HepG2 (cell line): ENCODE data around the gene DSG4. TPM values are rescaled to one million over a fixed set of nuclear protein-coding genes. Genes with fewer than 3 reads are reported as not detected.

Experiments
- ATAC-seq: fragments of 200-7000 bp; cut with Tn5 transposase; 3 replicates; pipeline ENCODE4 v1.9.1; 2020; ENCODE audit warnings: mild to moderate bottlenecking, moderate library complexity
- Bru-seq: library from RNA; stranded (reverse); fragments of 400-500 nt; gene quantifications from one replicate; lab custom pipeline; 2021; lab: Mats Ljungman, UMichigan
- BruChase-seq, 2 experiments: library from RNA; stranded (reverse); fragments of 400-500 nt; gene quantifications; one replicate each; lab custom pipeline; 2021; lab: Mats Ljungman, UMichigan
- BruUV-seq: library from RNA; stranded (reverse); fragments of 400-500 nt; replicated peaks from 2 replicates; lab custom pipeline; 2021; lab: Mats Ljungman, UMichigan
- CTCF ChIA-PET: fragments of 300-600 bp; formaldehyde crosslinking; extraction: SDS; loops from one replicate; lab custom pipeline; 2021; ENCODE audit warnings: low total read pairs, inconsistent platforms, low intra/inter-chr PET ratio; lab: Yijun Ruan, JAX
- POLR2A ChIA-PET: fragments of 350-600 bp; sonication (Branson Sonifier 250); formaldehyde crosslinking; loops from one replicate; lab custom pipeline; 2020; ENCODE audit warnings: antibody characterized with exemption, inconsistent platforms; lab: Yijun Ruan, JAX
- DNase-seq: peaks from one replicate; pipeline ENCODE4 v3.0.0-alpha.2; 2015; ENCODE audit warnings: low spot score
- FAIRE-seq: peaks from 3 replicates; lab custom pipeline; 2011; peaks lifted over from hg19 to GRCh38; lab: Jason Lieb, UNC
- H2AFZ ChIP-seq: one replicate; pipeline ENCODE4 v1.6.1; 2011; ENCODE audit warnings: low read length, inconsistent platforms
- H3K27ac ChIP-seq: fragments of 300-600 bp; 3 replicates; pipeline ENCODE4 v1.8.0; 2011; ENCODE audit warnings: mixed run types, mild to moderate bottlenecking, mixed read lengths, low read length, inconsistent platforms; ENCODE audit not compliant: insufficient read depth; ENCODE audit errors: extremely low read length
- H3K27me3 ChIP-seq, 2 experiments: fragments of 200-600 bp in 1 of 2; 2 replicates in 1 of 2; 3 replicates in 1 of 2; pipeline versions ENCODE4 v1.6.0 to v1.8.0; 2011; ENCODE audit warnings: low read length in 2 of 2, mild to moderate bottlenecking in 2 of 2, moderate library complexity in 2 of 2, inconsistent platforms in 1 of 2; ENCODE audit not compliant: insufficient read depth in 2 of 2, control insufficient read depth in 1 of 2
- H3K36me3 ChIP-seq, 2 experiments: fragments of 200-600 bp in 1 of 2; replicated peaks in 1 of 2; 2 replicates in 1 of 2; 3 replicates in 1 of 2; pipeline versions ENCODE4 v1.5.1 to v1.8.0; 2011; ENCODE audit warnings: low read length in 2 of 2, inconsistent platforms in 1 of 2; ENCODE audit not compliant: insufficient read depth in 2 of 2, control insufficient read depth in 1 of 2
- H3K4me1 ChIP-seq: 2 replicates; pipeline ENCODE4 v1.5.1; 2012; ENCODE audit warnings: low read length, inconsistent platforms; ENCODE audit not compliant: insufficient read depth
- H3K4me2 ChIP-seq: 2 replicates; pipeline ENCODE4 v1.6.0; 2011; ENCODE audit warnings: low read depth, low read length, inconsistent platforms
- H3K4me3 ChIP-seq, 3 experiments: fragments of 200-600 bp in 1 of 3; sonication (generic), shearing (Covaris generic) in 1 of 3; replicated peaks in 1 of 3; 2 replicates each; pipeline ENCODE4 v1.5.1; 2011 to 2016; ENCODE audit warnings: low read length in 3 of 3, inconsistent platforms in 2 of 3, low read depth in 2 of 3, mild to moderate bottlenecking in 2 of 3, control low read depth in 1 of 3, mixed read lengths in 1 of 3; ENCODE audit not compliant: insufficient read depth in 1 of 3
- H3K79me2 ChIP-seq: one replicate; pipeline ENCODE4 v1.6.1; 2011; ENCODE audit warnings: low read length, inconsistent platforms; ENCODE audit not compliant: insufficient read depth
- H3K9ac ChIP-seq: 2 replicates; pipeline ENCODE4 v1.6.0; 2011; ENCODE audit warnings: mild to moderate bottlenecking, low read depth, low read length, inconsistent platforms; ENCODE audit not compliant: insufficient read depth
- H3K9me3 ChIP-seq: 2 replicates; pipeline ENCODE4 v1.5.1; 2012; ENCODE audit warnings: mild to moderate bottlenecking, low read length
- H4K20me1 ChIP-seq: 2 replicates; pipeline ENCODE4 v1.6.0; 2011; ENCODE audit warnings: inconsistent platforms, mild to moderate bottlenecking, low read length, moderate library complexity; ENCODE audit not compliant: insufficient read depth
- FOSL1 ChIP-seq: sonication (generic); formaldehyde crosslinking; IDR thresholded peaks from 2 replicates; pipeline ENCODE4 v1.9.0; 2021; ENCODE audit warnings: missing genetic modification reagents, borderline replicate concordance
- GATAD2A ChIP-seq: IDR thresholded peaks from 2 replicates; pipeline ENCODE4 v1.6.1; 2016
- RBFOX2 ChIP-seq: fragments of 200-400 bp; formaldehyde crosslinking; IDR thresholded peaks from 2 replicates; pipeline ENCODE4 v1.6.1; 2017; ENCODE audit warnings: low read depth, mild to moderate bottlenecking, low read length
- TEAD3 ChIP-seq: optimal IDR thresholded peaks from 2 replicates; pipeline ENCODE3; 2016; ENCODE audit warnings: borderline replicate concordance
- ZNF510 ChIP-seq: sonication (generic); formaldehyde crosslinking; IDR thresholded peaks from 2 replicates; pipeline ENCODE4 v1.4.0; 2020; ENCODE audit warnings: low read depth, mild to moderate bottlenecking, missing genetic modification reagents
- ZNF543 ChIP-seq: sonication (generic); formaldehyde crosslinking; IDR thresholded peaks from 2 replicates; pipeline ENCODE4 v1.4.0; 2020; ENCODE audit warnings: mild to moderate bottlenecking, missing genetic modification reagents
- WGBS: methylation state at CpG from one replicate; pipeline ENCODE4 v1.1.6; 2017; ENCODE audit warnings: low lambda C conversion rate; 5-methylcytosine and 5-hydroxymethylcytosine counted together
- in situ Hi-C: cut with HindIII; loops from 2 replicates; pipeline ENCODE4 v1.10.0; 2017; ENCODE audit warnings: low pct_unique_long_range_greater_than_20kb; ENCODE audit not compliant: extremely low pct_ligation_motif_present
- intact Hi-C: fragments of 100-400 bp; cut with micrococcal nuclease; formaldehyde crosslinking; loops from one replicate; pipeline ENCODE4 v1.10.0; 2022; ENCODE audit not compliant: unreplicated experiment
- long read RNA-seq, 2 experiments: library from RNA in 1 of 2; library from polyadenylated mRNA in 1 of 2; stranded (forward) in 1 of 2; unstranded in 1 of 2; transcript quantifications; one replicate each; pipeline ENCODE4 v2.0.0, GENCODE V29; 2019 to 2022
- polyA minus RNA-seq, 3 experiments: library from RNA; depleted of rRNA, polyadenylated mRNA; stranded (reverse); fragments of >200 nt; gene quantifications; 2 replicates each; pipeline ENCODE4 v1.2.3, GENCODE V29; 2011; ENCODE audit warnings: low replicate concordance in 1 of 3
- polyA plus RNA-seq, 8 experiments: library from polyadenylated mRNA; depleted of rRNA in 3 of 8; stranded (reverse) in 7 of 8; unstranded in 1 of 8; fragments of >200 nt; fragmentation: Illumina TruSeq in 4 of 8; extraction: Trizol in 4 of 8; gene quantifications; 2 replicates each; pipeline versions ENCODE4 v1.2.1 to v1.2.3, GENCODE V29; 2011 to 2016; ENCODE audit warnings: low read depth in 4 of 8, missing spikeins in 1 of 8, mixed read lengths in 1 of 8; ENCODE audit not compliant: insufficient read depth in 1 of 8
- total RNA-seq, 5 experiments: library from RNA; depleted of rRNA; stranded (reverse); fragments of >200 nt; fragmentation: Illumina TruSeq; extraction: Trizol; gene quantifications; 2 replicates each; pipeline ENCODE4 v1.2.3, GENCODE V29; 2016; ENCODE audit warnings: low read depth in 1 of 5
- TF ChIP-seq, protein P1 (sequence below): sonication (generic); formaldehyde crosslinking; conservative IDR thresholded peaks from 2 replicates; pipeline ENCODE4 v1.8.0; 2022; ENCODE audit warnings: mild to moderate bottlenecking, moderate library complexity, missing genetic modification reagents

DSG4 gene, protein sequence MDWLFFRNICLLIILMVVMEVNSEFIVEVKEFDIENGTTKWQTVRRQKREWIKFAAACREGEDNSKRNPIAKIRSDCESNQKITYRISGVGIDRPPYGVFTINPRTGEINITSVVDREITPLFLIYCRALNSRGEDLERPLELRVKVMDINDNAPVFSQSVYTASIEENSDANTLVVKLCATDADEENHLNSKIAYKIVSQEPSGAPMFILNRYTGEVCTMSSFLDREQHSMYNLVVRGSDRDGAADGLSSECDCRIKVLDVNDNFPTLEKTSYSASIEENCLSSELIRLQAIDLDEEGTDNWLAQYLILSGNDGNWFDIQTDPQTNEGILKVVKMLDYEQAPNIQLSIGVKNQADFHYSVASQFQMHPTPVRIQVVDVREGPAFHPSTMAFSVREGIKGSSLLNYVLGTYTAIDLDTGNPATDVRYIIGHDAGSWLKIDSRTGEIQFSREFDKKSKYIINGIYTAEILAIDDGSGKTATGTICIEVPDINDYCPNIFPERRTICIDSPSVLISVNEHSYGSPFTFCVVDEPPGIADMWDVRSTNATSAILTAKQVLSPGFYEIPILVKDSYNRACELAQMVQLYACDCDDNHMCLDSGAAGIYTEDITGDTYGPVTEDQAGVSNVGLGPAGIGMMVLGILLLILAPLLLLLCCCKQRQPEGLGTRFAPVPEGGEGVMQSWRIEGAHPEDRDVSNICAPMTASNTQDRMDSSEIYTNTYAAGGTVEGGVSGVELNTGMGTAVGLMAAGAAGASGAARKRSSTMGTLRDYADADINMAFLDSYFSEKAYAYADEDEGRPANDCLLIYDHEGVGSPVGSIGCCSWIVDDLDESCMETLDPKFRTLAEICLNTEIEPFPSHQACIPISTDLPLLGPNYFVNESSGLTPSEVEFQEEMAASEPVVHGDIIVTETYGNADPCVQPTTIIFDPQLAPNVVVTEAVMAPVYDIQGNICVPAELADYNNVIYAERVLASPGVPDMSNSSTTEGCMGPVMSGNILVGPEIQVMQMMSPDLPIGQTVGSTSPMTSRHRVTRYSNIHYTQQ
- total RNA-seq (2016; rRNA removed; fragmentation: Illumina TruSeq; extraction: Trizol): not detected in 2 replicates
- total RNA-seq (2016; cell fraction: cytosol; rRNA removed; fragmentation: Illumina TruSeq; extraction: Trizol; ENCODE audit: low read depth): not detected in 2 replicates
- total RNA-seq (2016; cell fraction: insoluble cytoplasmic fraction; rRNA removed; fragmentation: Illumina TruSeq; extraction: Trizol): not detected in 2 replicates
- total RNA-seq (2016; cell fraction: membrane; rRNA removed; fragmentation: Illumina TruSeq; extraction: Trizol): not detected in 2 replicates
- total RNA-seq (2016; cell fraction: nucleus; rRNA removed; fragmentation: Illumina TruSeq; extraction: Trizol): not detected in 2 replicates
- 0.04 and 0.07 TPM in 2 replicates for polyA plus RNA-seq (2011; rRNA removed)
- polyA plus RNA-seq (2011; cell fraction: cytosol; rRNA removed): 0.01 and 0.03 TPM in 2 replicates
- polyA plus RNA-seq (2011; cell fraction: nucleus; rRNA removed): 0.03 and 0.05 TPM in 2 replicates
- 0.19 and 0.29 TPM in 2 replicates for polyA plus RNA-seq (2012)
- not detected in 2 replicates for polyA plus RNA-seq (2016; cell fraction: cytosol; fragmentation: Illumina TruSeq; extraction: Trizol; ENCODE audit: low read depth)
- polyA plus RNA-seq (2016; cell fraction: insoluble cytoplasmic fraction; fragmentation: Illumina TruSeq; extraction: Trizol; ENCODE audit: low read depth): not detected in 2 replicates
- not detected in 2 replicates for polyA plus RNA-seq (2016; cell fraction: membrane; fragmentation: Illumina TruSeq; extraction: Trizol; ENCODE audit: low read depth)
- not detected in 2 replicates for polyA plus RNA-seq (2016; cell fraction: nucleus; fragmentation: Illumina TruSeq; extraction: Trizol; ENCODE audit: insufficient read depth, low read depth)
- polyA minus RNA-seq (2011; rRNA and poly(A)+ RNA removed; ENCODE audit: low replicate concordance): not detected in 2 replicates
- polyA minus RNA-seq (2011; cell fraction: cytosol; rRNA and poly(A)+ RNA removed): not detected in 2 replicates
- 0.12 TPM in 1 of 2 replicates, not detected in the other for polyA minus RNA-seq (2011; cell fraction: nucleus; rRNA and poly(A)+ RNA removed)
- Bru-seq, nascent RNA: percentile 7 among the genes with signal in this experiment
- BruChase-seq, experiment 1, labeled RNA remaining after a 6-hour chase: percentile 6 among the genes with signal in this experiment
- BruChase-seq, experiment 2, labeled RNA remaining after a 2-hour chase: not detected
- long read RNA-seq, experiment 1: 0 reads
- long read RNA-seq, experiment 2: 0 reads

DNA sequence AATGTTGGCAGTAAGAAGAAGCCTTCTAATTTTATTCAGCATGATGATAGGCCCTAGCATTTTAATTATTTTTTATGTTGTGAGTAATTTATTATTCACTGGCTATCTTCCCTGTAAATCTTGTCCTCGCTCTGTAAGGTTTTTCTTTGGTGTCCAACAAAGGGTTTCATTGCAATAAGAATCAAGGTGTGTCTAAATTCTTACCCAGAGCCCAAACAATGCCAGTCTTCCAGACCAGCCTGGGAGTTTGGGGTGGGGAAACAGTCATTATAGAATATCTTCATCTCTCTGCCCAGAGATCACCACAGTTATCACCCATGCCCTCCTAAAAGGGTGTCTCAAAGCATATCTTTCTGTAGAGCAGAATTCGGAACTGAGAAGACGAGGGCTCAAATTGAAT is at the start of gene DSG4:
DSG4 (plus strand) TSS at position 301 of the 400 bp plus-strand sequence. CDS start 135 bp downstream, outside the sequence.
- POLR2A ChIA-PET: no interaction called here
- FAIRE-seq: no peak
- CTCF ChIA-PET: no interaction called here
- no TSS peak for BruUV-seq
- Histone ChIP-seq H3K27ac (no peak within 1 kb of the TSS), H4K20me1 (no peaks in the 10 kb centered on the region), H3K79me2 (no peaks in the 10 kb centered on the region), H3K4me3 (no peak within 1 kb of the TSS), H3K27me3 (no peaks in the 10 kb centered on the region), H3K9me3 (no peaks in the 10 kb centered on the region), H2AFZ (no peak within 1 kb of the TSS), H3K4me1 (peaks cover 31% of the 10 kb centered on the region), H3K36me3 (no peaks in the 10 kb centered on the region), H3K4me2 (no peak within 1 kb of the TSS), H3K9ac (no peak within 1 kb of the TSS)
- ATAC-seq: no peak
- in situ Hi-C loops: no loop called here
- DNase-seq: no peak
- TF ChIP-seq FOSL1 (no peak), ZNF543 (CRISPR knock-in tag) (no peak), RBFOX2 (no peak), ZNF510 (CRISPR knock-in tag) (no peak), GATAD2A (CRISPR knock-in tag) (no peak), TEAD3 (CRISPR knock-in tag) (no peak)
- TF ChIP-seq, protein P1, sequence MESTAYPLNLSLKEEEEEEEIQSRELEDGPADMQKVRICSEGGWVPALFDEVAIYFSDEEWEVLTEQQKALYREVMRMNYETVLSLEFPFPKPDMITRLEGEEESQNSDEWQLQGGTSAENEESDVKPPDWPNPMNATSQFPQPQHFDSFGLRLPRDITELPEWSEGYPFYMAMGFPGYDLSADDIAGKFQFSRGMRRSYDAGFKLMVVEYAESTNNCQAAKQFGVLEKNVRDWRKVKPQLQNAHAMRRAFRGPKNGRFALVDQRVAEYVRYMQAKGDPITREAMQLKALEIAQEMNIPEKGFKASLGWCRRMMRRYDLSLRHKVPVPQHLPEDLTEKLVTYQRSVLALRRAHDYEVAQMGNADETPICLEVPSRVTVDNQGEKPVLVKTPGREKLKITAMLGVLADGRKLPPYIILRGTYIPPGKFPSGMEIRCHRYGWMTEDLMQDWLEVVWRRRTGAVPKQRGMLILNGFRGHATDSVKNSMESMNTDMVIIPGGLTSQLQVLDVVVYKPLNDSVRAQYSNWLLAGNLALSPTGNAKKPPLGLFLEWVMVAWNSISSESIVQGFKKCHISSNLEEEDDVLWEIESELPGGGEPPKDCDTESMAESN (CRISPR knock-in tag): no peak
- intact Hi-C loops: no loop called here
- 60% methylated on average over 3 of the region's 3 CpGs for WGBS
